HG02943 (cell line): ENCODE measurements around the gene MDGA2.
"Not testable (repeated sequence)": the region's sequence is repeated elsewhere in the genome, so short reads cannot be mapped to it uniquely, and the experiment has no call there.

Experiments
- ATAC-seq: cut with Tn5 transposase; IDR thresholded peaks from one replicate; pipeline ENCODE4 v1.9.1; 2021; ENCODE audit warnings: mild to moderate bottlenecking, low read depth, moderate library complexity; ENCODE audit not compliant: unreplicated experiment

MDGA2 gene

DNA sequence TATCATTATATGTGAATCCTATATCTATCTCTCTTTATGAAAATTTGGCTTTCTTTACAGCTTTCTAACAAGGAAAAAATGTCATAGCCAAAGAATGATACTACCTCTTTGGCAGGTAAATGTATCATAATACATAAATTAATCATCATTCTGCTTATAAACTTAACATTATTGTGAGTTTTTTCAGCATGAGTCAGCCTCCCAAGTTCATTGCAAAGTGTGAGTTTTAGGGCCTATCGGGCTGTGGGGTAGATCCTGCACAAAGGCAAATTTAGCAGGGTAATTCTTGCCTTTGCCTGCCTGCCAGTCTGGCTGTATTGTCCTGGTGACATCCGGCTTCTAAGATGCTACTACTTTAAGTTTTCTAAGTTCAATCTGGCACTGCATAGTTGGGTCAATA lies 412.6 kb downstream of the MDGA2 start:
- ATAC-seq, result no peak

DNA sequence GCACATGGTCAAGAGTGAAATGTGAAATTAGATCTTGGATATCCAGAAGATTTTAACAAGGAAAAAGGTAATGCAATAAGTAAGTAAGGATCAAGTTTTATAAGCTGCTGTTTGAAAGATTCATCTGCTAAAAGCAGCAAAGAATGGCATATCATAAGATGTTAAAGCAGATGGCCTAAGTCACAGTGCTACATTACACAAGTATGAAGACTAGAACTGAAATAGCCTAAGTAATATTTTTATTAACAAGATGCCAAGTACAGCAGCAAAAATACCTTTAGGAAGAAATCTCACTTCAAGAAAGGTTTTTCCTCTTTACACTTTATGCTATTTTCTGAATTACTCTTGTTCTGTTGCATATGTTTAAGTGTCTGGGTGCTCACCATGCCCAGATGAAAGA lies 414.1 kb downstream of the MDGA2 start:
- ATAC-seq, result no peak

DNA sequence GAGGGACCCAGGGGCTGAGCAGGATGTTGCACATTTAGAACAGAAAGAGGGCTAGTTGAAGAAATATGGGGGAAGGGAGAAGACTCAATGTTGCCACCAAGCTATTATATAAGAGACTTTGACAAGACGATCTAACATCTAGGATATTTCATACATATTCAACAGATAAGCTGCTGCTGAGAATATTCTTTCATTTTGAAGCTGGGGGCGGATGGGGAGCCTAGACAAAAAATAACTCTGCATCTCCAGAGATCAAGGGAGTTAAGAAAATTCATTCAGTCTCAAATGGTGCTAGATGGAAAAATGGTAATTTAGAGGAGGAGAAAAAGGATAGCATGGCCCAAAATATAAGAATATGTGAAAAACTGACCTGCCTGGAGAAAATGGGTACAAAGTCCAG lies 415.6 kb downstream of the MDGA2 start:
- ATAC-seq, result no peak

GRCh38 chr14:47257013-47257412 lies 418.4 kb downstream of the MDGA2 start:
- no peak for ATAC-seq

DNA sequence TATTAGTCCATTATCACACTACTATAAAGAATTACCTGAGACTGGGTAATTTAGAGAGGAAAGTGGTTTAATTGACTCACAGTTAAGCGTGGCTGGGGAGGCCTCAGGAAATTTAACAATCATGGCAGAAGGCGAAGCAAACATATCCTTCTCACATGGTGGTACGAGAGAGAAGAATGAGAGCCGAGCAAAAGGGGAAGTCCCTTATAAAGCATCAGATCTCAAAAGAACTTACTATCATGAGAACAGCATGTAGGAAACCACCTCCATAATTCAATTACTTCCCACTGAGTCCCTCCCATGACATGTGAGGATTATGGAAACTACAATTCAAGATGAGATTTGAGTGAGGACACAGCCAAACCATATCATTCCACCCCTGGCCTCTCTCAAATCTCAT lies 422.6 kb downstream of the MDGA2 start:
- ATAC-seq, result no peak

- ATAC-seq, result no peak
These were observed 429.0 kb downstream of the MDGA2 start for GRCh38 chr14:47246367-47246766.

- not testable (repeated sequence) for ATAC-seq
These were observed 432.8 kb downstream of the MDGA2 start for GRCh38 chr14:47242579-47242978.

- ATAC-seq, result no peak
These were observed 434.5 kb downstream of the MDGA2 start for GRCh38 chr14:47240748-47241437.

DNA sequence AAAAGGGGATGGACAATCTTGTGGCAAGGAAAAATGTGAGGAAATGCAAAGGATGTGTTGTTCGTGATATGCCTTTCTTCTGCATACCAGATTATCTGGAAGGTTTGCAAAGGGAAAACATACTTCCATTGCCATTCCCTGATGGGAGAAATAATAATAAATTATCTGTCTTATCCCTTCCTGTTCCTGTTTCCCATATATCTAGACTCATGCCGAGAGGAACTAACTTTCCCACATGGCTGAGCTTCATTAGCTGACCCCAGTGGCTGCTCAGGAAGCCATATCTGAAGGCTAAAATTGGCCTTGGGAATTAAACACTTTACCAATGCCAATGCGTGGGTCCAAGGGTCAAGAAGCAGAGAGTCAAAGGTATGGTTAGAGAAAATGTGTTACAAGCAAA lies 439.8 kb downstream of the MDGA2 start:
- ATAC-seq, result no peak

DNA sequence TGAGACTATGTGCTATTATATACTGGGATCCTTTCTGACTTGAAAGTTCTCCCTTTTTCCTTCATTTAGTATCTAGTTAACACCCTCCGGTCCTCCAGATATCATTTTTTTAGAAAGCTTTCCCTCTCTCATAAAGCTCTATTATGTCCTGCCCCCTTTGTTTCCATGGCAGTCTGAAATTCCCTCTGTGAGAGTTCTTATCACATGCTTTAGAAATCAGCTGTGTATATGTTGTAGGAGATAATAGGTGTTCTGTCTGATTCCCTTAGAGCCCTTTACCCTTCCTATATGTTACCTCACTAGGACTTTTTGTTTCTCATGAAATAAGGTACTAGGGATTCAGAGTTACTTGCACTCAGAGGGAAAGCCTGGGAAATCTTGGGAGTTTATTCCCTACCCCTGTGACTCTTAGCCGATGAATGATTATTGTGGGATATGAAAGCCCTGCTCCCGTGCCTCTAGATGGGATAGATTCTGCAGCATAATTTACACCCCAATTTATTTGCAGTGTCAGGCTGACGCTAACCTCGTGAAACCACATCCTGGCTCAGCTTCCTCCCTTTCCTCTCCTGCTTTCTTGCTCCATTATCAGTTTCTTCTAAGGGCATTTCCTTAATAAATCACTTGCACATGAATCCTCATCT lies 448.4 kb downstream of the MDGA2 start:
- no peak for ATAC-seq

- no peak for ATAC-seq
These were observed 451.7 kb downstream of the MDGA2 start for GRCh38 chr14:47223656-47224055.

GRCh38 chr14:47220096-47220495 lies 455.3 kb downstream of the MDGA2 start:
- ATAC-seq, result no peak

GRCh38 chr14:47211263-47211662 lies 464.1 kb downstream of the MDGA2 start:
- no peak for ATAC-seq

DNA sequence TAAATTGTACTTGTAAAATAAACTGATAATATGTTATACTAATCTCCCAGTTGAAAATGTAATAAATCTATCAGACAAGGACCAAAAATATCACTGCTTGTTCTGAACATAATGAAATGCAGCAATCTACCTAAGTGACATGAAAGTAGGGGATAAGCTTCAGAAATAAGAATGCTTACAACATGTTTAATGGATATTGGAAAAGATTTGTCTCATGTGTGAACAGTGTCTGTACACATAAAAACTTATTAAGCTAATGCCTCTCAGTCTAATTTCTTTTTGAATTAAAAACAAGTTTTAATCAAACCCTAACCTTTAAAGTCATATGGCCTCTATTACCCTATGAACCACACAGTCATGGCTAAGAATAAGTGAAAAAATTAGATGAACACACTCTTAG lies 465.3 kb downstream of the MDGA2 start:
- no peak for ATAC-seq

GRCh38 chr14:47208434-47208833 lies 467.0 kb downstream of the MDGA2 start:
- ATAC-seq, result no peak

- no peak for ATAC-seq
These were observed 467.8 kb downstream of the MDGA2 start for GRCh38 chr14:47207617-47208016.

- ATAC-seq, result no peak
These were observed 474.7 kb downstream of the MDGA2 start for GRCh38 chr14:47200740-47201139.

- no peak for ATAC-seq
These were observed 479.8 kb downstream of the MDGA2 start for GRCh38 chr14:47195582-47195981.

DNA sequence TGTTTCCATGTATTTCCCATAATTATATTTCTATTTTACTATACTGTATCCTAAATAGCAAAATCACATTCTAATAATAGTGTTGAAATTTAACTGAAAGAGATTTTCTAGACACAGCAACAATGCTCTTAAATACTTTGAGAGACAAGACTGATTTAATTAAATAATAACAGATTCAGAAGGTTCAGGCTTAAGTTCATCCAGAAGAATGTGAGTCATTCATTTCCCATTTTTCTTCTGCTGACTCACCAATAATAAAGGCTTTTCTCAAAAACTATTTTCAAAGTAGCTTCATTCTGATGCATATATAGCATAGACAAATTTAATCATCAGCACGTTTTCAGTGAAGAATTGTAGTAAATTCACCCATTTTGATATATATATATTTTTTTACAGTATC lies 481.4 kb downstream of the MDGA2 start:
- ATAC-seq, result no peak

- not testable (repeated sequence) for ATAC-seq
These were observed 483.2 kb downstream of the MDGA2 start for GRCh38 chr14:47192203-47192602.

- no peak for ATAC-seq
These were observed 483.7 kb downstream of the MDGA2 start for GRCh38 chr14:47191700-47192099.

DNA sequence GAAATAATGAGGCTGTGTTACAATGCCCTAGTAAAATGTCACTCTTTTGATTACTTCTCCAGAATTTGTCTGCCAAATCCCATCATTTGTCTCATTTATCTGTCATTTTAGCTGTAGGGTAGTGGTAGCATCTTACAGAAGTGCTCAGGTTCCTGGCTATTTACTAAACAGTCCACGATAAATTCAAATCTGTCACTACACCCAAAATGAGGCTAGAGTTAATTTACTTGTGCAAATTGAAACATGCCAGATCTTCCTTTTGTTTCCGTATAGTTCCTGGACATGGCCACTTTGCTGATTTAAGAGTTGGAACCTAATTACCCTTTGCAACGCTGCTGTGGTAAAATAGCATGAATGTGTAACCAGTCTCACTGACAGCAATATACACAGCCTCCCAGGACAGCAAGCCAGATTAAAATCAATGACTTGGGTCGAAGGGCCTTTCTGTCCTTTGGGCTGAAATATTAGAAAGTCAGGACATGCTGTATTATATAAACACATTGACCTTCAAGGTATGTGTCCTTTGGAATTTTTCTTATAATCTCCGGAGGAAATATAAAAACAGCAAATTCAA lies 485.4 kb downstream of the MDGA2 start:
- ATAC-seq, result no peak
